Measurements from ENCODE around the gene NTSR2. TPM values are rescaled to one million over a fixed set of nuclear protein-coding genes. Genes with fewer than 3 reads are reported as not detected.

NTSR2 gene
- total and polyA plus RNA-seq, 2 of the 8 experiments (the other 6 are each of a cell fraction or from before 2014, with no cell fraction given), result 0.05 TPM; not detected in 1

Other genes starting within 250 kb of the NTSR2 start
- 14.9 and 15.6 TPM in 2 replicates for gene E2F6, start 204.0 kb downstream of the NTSR2 start, total RNA-seq (2021; fragmentation: NEBNext Ultra II Directional; extraction: Animal tissue kit (Norgen Biotek cat#: 25700))
- gene E2F6, start 204.0 kb downstream of the NTSR2 start, polyA plus RNA-seq (2011; rRNA removed), result 3.8 and 8.3 TPM in 2 replicates
- gene GREB1, start 136.2 kb downstream of the NTSR2 start, total RNA-seq (2021; fragmentation: NEBNext Ultra II Directional; extraction: Animal tissue kit (Norgen Biotek cat#: 25700)), result 41.7 and 43.4 TPM in 2 replicates
- gene GREB1, start 136.2 kb downstream of the NTSR2 start, polyA plus RNA-seq (2011; rRNA removed), result 7.9 and 13.8 TPM in 2 replicates
- 9.8 and 11.3 TPM in 2 replicates for gene LPIN1, start 76.4 kb upstream of the NTSR2 start, total RNA-seq (2021; fragmentation: NEBNext Ultra II Directional; extraction: Animal tissue kit (Norgen Biotek cat#: 25700))
- 4.3 and 4.7 TPM in 2 replicates for gene LPIN1, start 76.4 kb upstream of the NTSR2 start, polyA plus RNA-seq (2011; rRNA removed)